Suppressor macrophage (primary cell): Measurements from ENCODE around the gene IQCN.
A peak's percentile ranks its signal among the peaks of the same experiment; 100 is the strongest.

Source experiments
- DNase-seq, 4 experiments: peaks; one replicate each; pipeline ENCODE4 v3.0.0-alpha.2; 2020 to 2022

Gene IQCN

GRCh38 chr19:18208098-18208951 lies 65.9 kb downstream of the IQCN start:
- DNase-seq, result peak in 3 of 4 experiments; percentile 56 to 76 (median 66)
